GM21619 (cell line): ENCODE measurements around the gene BRCA2.

Experiments used
- ATAC-seq: cut with Tn5 transposase; IDR thresholded peaks from one replicate; pipeline ENCODE4 v1.9.1; 2021; ENCODE audit not compliant: unreplicated experiment

Gene BRCA2

GRCh38 chr13:32426990-32427851 lies 111.9 kb downstream of the BRCA2 start:
- ATAC-seq = peak; percentile 9

GRCh38 chr13:32427852-32428580 lies 112.7 kb downstream of the BRCA2 start, which contains the start of gene N4BP2L1:
Gene N4BP2L1 (minus strand): TSS chr13:32428130. CDS start chr13:32428082, 48 bp downstream.
- peak; percentile 70 for ATAC-seq

- no peak for ATAC-seq
Measured at GRCh38 chr13:32428581-32429432, 113.5 kb downstream of the BRCA2 start.

GRCh38 chr13:32429433-32429909 lies 114.2 kb downstream of the BRCA2 start:
- no peak for ATAC-seq

GRCh38 chr13:32430018-32430747 lies 114.9 kb downstream of the BRCA2 start:
- ATAC-seq = no peak

GRCh38 chr13:32431361-32431760 lies 116.1 kb downstream of the BRCA2 start:
- no peak for ATAC-seq

- ATAC-seq = no peak
Measured at GRCh38 chr13:32432856-32433255, 117.5 kb downstream of the BRCA2 start.

GRCh38 chr13:32438871-32439270 lies 123.6 kb downstream of the BRCA2 start:
- ATAC-seq = no peak

- ATAC-seq = no peak
Measured at GRCh38 chr13:32443111-32443510, 127.8 kb downstream of the BRCA2 start.

- no peak for ATAC-seq
Measured at GRCh38 chr13:32445461-32445860, 130.2 kb downstream of the BRCA2 start.

GRCh38 chr13:32446220-32446619 lies 130.9 kb downstream of the BRCA2 start:
- ATAC-seq = no peak

- no peak for ATAC-seq
Measured at GRCh38 chr13:32446773-32447465, 131.6 kb downstream of the BRCA2 start.

GRCh38 chr13:32447894-32448623 lies 132.8 kb downstream of the BRCA2 start:
- no peak for ATAC-seq

GRCh38 chr13:32448972-32449371 lies 133.7 kb downstream of the BRCA2 start:
- no peak for ATAC-seq
